HCT116 (cell line): Measurements from ENCODE around the gene GPD1L.

Experiments
- CEBPB ChIP-seq: IDR thresholded peaks from 2 replicates; pipeline ENCODE4 v1.6.1; 2012; ENCODE audit warnings: low read depth
- EZH2 ChIP-seq: fragments of 200-600 bp; sonication (generic); IDR thresholded peaks from 2 replicates; pipeline ENCODE4 v1.6.1; 2017; ENCODE audit warnings: antibody characterized with exemption, mixed run types
- EZH2phosphoT487 ChIP-seq: fragments of 200-600 bp; IDR thresholded peaks from 2 replicates; pipeline ENCODE4 v1.6.1; 2018; ENCODE audit warnings: antibody characterized with exemption, borderline replicate concordance
- FOSL1 ChIP-seq: IDR thresholded peaks from 2 replicates; pipeline ENCODE4 v1.6.1; 2012; ENCODE audit warnings: low read depth
- POLR2A ChIP-seq: IDR thresholded peaks from 2 replicates; pipeline ENCODE4 v1.7.0; 2011; ENCODE audit warnings: borderline replicate concordance; ENCODE audit not compliant: insufficient read depth, insufficient read length; ENCODE audit errors: extremely low read depth
- POLR2AphosphoS5 ChIP-seq: IDR thresholded peaks from 2 replicates; pipeline ENCODE4 v1.6.1; 2011; ENCODE audit warnings: mild to moderate bottlenecking, low read depth, low read length, moderate library complexity
- RAD21 ChIP-seq: IDR thresholded peaks from 2 replicates; pipeline ENCODE4 v1.6.1; 2012; ENCODE audit warnings: low read depth, mild to moderate bottlenecking
- SP1 ChIP-seq: IDR thresholded peaks from 2 replicates; pipeline ENCODE4 v1.6.1; 2012; ENCODE audit warnings: low read depth
- TCF7L2 ChIP-seq: IDR thresholded peaks from 2 replicates; pipeline ENCODE4 v1.7.0; 2011; ENCODE audit warnings: borderline replicate concordance, inconsistent platforms; ENCODE audit not compliant: insufficient read depth, insufficient read length; ENCODE audit errors: extremely low read depth
- ZNF274 ChIP-seq: fragments of 200-500 bp; sonication (Bioruptor generic); IDR thresholded peaks from 2 replicates; pipeline ENCODE4 v1.6.1; 2014; ENCODE audit warnings: mild to moderate bottlenecking, low read depth, low read length, inconsistent platforms
- TF ChIP-seq, protein P1 (sequence below), 3 experiments: fragments of 200-600 bp in 1 of 3; sonication (generic) in 1 of 3; IDR thresholded peaks in 2 of 3; conservative IDR thresholded peaks in 1 of 3; 2 replicates each; pipeline ENCODE4 v1.5.1; 2012 to 2017; ENCODE audit warnings: low read depth in 2 of 3, low read length in 2 of 3, antibody characterized with exemption in 1 of 3, borderline replicate concordance in 1 of 3, control low read depth in 1 of 3, mild to moderate bottlenecking in 1 of 3, mixed read lengths in 1 of 3, mixed run types in 1 of 3, moderate library complexity in 1 of 3; ENCODE audit not compliant: insufficient read depth in 1 of 3
- TF ChIP-seq, protein P2 (sequence below): IDR thresholded peaks from 2 replicates; pipeline ENCODE4 v1.6.1; 2011; ENCODE audit warnings: mild to moderate bottlenecking, low read length, moderate library complexity; ENCODE audit not compliant: insufficient replicate concordance; ENCODE audit errors: extremely low read depth
- TF ChIP-seq, protein P3 (sequence below): IDR thresholded peaks from 2 replicates; pipeline ENCODE4 v1.6.1; 2012; ENCODE audit warnings: low read depth
- TF ChIP-seq, protein P4 (sequence below): IDR thresholded peaks from 2 replicates; pipeline ENCODE4 v1.6.1; 2012

- TF ChIP-seq POLR2A = no peak
- TF ChIP-seq, protein P1, sequence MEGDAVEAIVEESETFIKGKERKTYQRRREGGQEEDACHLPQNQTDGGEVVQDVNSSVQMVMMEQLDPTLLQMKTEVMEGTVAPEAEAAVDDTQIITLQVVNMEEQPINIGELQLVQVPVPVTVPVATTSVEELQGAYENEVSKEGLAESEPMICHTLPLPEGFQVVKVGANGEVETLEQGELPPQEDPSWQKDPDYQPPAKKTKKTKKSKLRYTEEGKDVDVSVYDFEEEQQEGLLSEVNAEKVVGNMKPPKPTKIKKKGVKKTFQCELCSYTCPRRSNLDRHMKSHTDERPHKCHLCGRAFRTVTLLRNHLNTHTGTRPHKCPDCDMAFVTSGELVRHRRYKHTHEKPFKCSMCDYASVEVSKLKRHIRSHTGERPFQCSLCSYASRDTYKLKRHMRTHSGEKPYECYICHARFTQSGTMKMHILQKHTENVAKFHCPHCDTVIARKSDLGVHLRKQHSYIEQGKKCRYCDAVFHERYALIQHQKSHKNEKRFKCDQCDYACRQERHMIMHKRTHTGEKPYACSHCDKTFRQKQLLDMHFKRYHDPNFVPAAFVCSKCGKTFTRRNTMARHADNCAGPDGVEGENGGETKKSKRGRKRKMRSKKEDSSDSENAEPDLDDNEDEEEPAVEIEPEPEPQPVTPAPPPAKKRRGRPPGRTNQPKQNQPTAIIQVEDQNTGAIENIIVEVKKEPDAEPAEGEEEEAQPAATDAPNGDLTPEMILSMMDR (IDR thresholded peaks at IDR 0.05 in 2 of 3, conservative IDR thresholded peaks at IDR 0.05 in 1 of 3; ENCODE audit: borderline replicate concordance in 1 of 3, insufficient read depth in 1 of 3, low read depth in 2 of 3, low read length in 2 of 3) = no peak
- TF ChIP-seq EZH2 = no peak
- TF ChIP-seq, protein P2, sequence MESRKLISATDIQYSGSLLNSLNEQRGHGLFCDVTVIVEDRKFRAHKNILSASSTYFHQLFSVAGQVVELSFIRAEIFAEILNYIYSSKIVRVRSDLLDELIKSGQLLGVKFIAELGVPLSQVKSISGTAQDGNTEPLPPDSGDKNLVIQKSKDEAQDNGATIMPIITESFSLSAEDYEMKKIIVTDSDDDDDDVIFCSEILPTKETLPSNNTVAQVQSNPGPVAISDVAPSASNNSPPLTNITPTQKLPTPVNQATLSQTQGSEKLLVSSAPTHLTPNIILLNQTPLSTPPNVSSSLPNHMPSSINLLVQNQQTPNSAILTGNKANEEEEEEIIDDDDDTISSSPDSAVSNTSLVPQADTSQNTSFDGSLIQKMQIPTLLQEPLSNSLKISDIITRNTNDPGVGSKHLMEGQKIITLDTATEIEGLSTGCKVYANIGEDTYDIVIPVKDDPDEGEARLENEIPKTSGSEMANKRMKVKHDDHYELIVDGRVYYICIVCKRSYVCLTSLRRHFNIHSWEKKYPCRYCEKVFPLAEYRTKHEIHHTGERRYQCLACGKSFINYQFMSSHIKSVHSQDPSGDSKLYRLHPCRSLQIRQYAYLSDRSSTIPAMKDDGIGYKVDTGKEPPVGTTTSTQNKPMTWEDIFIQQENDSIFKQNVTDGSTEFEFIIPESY = no peak
- no peak for TF ChIP-seq POLR2AphosphoS5
- no peak for TF ChIP-seq RAD21
- TF ChIP-seq FOSL1 = no peak
- no peak for TF ChIP-seq TCF7L2
- no peak for TF ChIP-seq EZH2phosphoT487
- TF ChIP-seq, protein P3, sequence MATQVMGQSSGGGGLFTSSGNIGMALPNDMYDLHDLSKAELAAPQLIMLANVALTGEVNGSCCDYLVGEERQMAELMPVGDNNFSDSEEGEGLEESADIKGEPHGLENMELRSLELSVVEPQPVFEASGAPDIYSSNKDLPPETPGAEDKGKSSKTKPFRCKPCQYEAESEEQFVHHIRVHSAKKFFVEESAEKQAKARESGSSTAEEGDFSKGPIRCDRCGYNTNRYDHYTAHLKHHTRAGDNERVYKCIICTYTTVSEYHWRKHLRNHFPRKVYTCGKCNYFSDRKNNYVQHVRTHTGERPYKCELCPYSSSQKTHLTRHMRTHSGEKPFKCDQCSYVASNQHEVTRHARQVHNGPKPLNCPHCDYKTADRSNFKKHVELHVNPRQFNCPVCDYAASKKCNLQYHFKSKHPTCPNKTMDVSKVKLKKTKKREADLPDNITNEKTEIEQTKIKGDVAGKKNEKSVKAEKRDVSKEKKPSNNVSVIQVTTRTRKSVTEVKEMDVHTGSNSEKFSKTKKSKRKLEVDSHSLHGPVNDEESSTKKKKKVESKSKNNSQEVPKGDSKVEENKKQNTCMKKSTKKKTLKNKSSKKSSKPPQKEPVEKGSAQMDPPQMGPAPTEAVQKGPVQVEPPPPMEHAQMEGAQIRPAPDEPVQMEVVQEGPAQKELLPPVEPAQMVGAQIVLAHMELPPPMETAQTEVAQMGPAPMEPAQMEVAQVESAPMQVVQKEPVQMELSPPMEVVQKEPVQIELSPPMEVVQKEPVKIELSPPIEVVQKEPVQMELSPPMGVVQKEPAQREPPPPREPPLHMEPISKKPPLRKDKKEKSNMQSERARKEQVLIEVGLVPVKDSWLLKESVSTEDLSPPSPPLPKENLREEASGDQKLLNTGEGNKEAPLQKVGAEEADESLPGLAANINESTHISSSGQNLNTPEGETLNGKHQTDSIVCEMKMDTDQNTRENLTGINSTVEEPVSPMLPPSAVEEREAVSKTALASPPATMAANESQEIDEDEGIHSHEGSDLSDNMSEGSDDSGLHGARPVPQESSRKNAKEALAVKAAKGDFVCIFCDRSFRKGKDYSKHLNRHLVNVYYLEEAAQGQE = no peak
- TF ChIP-seq, protein P4, sequence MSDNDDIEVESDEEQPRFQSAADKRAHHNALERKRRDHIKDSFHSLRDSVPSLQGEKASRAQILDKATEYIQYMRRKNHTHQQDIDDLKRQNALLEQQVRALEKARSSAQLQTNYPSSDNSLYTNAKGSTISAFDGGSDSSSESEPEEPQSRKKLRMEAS = no peak
- no peak for TF ChIP-seq CEBPB
- no peak for TF ChIP-seq ZNF274
- no peak for TF ChIP-seq SP1
Measured at GRCh38 chr3:32086464-32086863, 20.0 kb upstream of the GPD1L start.
